Measurements from ENCODE around the gene TMC5. TPM values are rescaled to one million over a fixed set of nuclear protein-coding genes. Genes with fewer than 3 reads are reported as not detected.

Gene TMC5
- total and polyA plus RNA-seq, 2 of the 4 experiments (the other 2 are of a cell fraction), result not detected

DNA sequence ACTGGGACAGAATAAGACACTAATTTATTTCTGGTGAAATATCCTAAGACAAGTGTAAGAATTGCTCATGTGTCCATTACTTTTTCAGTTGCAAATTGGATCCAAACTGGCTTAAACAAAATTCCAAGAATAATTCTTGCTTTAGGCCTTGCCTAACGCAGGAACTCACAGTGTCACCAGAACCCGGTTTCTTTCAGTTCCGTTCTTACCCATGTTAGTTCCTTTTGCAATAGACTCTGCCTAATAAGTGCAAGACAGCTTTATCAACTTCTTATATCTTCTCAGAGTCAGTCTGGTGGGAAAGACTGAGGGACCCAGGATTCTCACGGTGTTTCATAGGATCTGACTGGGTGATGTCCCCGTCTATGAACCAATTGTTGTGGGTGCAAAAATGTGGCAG lies 79.5 kb downstream of the TMC5 start:
- Histone ChIP-seq H3K4me3 (ENCODE audit: insufficient read depth, low read depth, low read length) (no peak overlapping the region), H2BK5ac (ENCODE audit: low read depth, low read length, poor library complexity, severe bottlenecking) (no peak overlapping the region), H3K56ac (ENCODE audit: extremely low read depth, insufficient read depth, low read length) (no peak overlapping the region), H4K20me1 (ENCODE audit: insufficient read depth, low read length) (no peaks in the 10 kb centered on the region), H3K23ac (ENCODE audit: low read depth, low read length) (no peak overlapping the region), H4K91ac (ENCODE audit: insufficient read depth, low read depth, low read length) (no peak overlapping the region), H3K79me1 (ENCODE audit: low read depth in 1 of 2, low read length in 2 of 2) (no peaks in the 10 kb centered on the region), H3K4me2 (ENCODE audit: low read depth, low read length) (no peak overlapping the region), H3K4me1 (ENCODE audit: control insufficient read depth, insufficient read depth, low read length) (no peaks in the 10 kb centered on the region), H3K18ac (ENCODE audit: low read depth, low read length) (no peak overlapping the region), H4K8ac (ENCODE audit: low read depth in 2 of 2, low read length in 2 of 2) (no peak overlapping the region), H3K14ac (replicated peaks; ENCODE audit: low read depth, low read length) (no peak overlapping the region), H2AK5ac (ENCODE audit: low read depth, low read length) (no peak overlapping the region), H2AK9ac (replicated peaks; ENCODE audit: low read depth, low read length, poor library complexity) (no peak overlapping the region), H2BK15ac (ENCODE audit: low read depth, low read length) (no peak overlapping the region), H3K9ac (ENCODE audit: low read depth, low read length) (no peak overlapping the region), H3K27ac (ENCODE audit: insufficient read depth, low read length) (no peak overlapping the region), H3K9me3 (ENCODE audit: control insufficient read depth, insufficient read depth, low read length) (no peaks in the 10 kb centered on the region), H3K9me1 (ENCODE audit: insufficient read depth, low read length) (no peaks in the 10 kb centered on the region), H2BK120ac (ENCODE audit: low read depth, low read length) (no peak overlapping the region), H2AFZ (replicated peaks; ENCODE audit: low read length, poor library complexity) (no peak overlapping the region), H4K5ac (ENCODE audit: low read depth, low read length) (no peak overlapping the region), H2BK20ac (ENCODE audit: low read depth, low read length) (no peak overlapping the region), H3K36me3 (ENCODE audit: control insufficient read depth, insufficient read depth, low read length) (peaks cover 11% of the 10 kb centered on the region), H3K4ac (ENCODE audit: low read depth, low read length) (no peak overlapping the region), H3K27me3 (ENCODE audit: control insufficient read depth, insufficient read depth, low read length) (no peaks in the 10 kb centered on the region)
- dilution Hi-C loops (cut with HindIII; ENCODE audit: low sequenced_read_pairs, unreplicated experiment) (no loop called here), intact Hi-C loops (cut with micrococcal nuclease) (no loop called here), in situ Hi-C loops (cut with MboI; ENCODE audit: low sequenced_read_pairs) (no loop called here)
- no TSS peak for BruUV-seq (replicated peaks)
- ChIA-PET CTCF (no interaction called here), POLR2A (ENCODE audit: unreplicated experiment) (no interaction called here)
- TF ChIP-seq RAD21 (IDR thresholded peaks at IDR 0.05; ENCODE audit: low read length), result no peak
- TF ChIP-seq NFE2L2 (IDR thresholded peaks at IDR 0.05; ENCODE audit: low read depth, low read length), result no peak
- TF ChIP-seq, protein P1, sequence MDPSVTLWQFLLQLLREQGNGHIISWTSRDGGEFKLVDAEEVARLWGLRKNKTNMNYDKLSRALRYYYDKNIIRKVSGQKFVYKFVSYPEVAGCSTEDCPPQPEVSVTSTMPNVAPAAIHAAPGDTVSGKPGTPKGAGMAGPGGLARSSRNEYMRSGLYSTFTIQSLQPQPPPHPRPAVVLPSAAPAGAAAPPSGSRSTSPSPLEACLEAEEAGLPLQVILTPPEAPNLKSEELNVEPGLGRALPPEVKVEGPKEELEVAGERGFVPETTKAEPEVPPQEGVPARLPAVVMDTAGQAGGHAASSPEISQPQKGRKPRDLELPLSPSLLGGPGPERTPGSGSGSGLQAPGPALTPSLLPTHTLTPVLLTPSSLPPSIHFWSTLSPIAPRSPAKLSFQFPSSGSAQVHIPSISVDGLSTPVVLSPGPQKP (IDR thresholded peaks at IDR 0.05; ENCODE audit: borderline replicate concordance, low read depth, low read length), result no peak
- TF ChIP-seq CHD1 (IDR thresholded peaks at IDR 0.05; ENCODE audit: low read depth, low read length), result no peak
- TF ChIP-seq RCOR1 (IDR thresholded peaks at IDR 0.05; ENCODE audit: insufficient replicate concordance, low read length), result no peak
- no peak for TF ChIP-seq MAFK (IDR thresholded peaks at IDR 0.05; ENCODE audit: low read depth, low read length)
- no peak for TF ChIP-seq CEBPB (IDR thresholded peaks at IDR 0.05; ENCODE audit: low read depth, low read length)
- TF ChIP-seq, protein P2, sequence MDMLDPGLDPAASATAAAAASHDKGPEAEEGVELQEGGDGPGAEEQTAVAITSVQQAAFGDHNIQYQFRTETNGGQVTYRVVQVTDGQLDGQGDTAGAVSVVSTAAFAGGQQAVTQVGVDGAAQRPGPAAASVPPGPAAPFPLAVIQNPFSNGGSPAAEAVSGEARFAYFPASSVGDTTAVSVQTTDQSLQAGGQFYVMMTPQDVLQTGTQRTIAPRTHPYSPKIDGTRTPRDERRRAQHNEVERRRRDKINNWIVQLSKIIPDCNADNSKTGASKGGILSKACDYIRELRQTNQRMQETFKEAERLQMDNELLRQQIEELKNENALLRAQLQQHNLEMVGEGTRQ (IDR thresholded peaks at IDR 0.05; ENCODE audit: low read depth, low read length), result no peak
- no CpG with 5 or more reads among the region's 5 CpGs for WGBS, 2 experiments (ENCODE audit: extremely low coverage in 2 of 2, insufficient read length in 1 of 2)
- ATAC-seq (ENCODE audit: low read depth), result no peak
- DNase-seq, result no peak

Data from IMR-90 (cell line).